HCT116 (cell line): ENCODE results near the gene BLTP3A. TPM values are rescaled to one million over a fixed set of nuclear protein-coding genes. Genes with fewer than 3 reads are reported as not detected.
"Not testable (repeated sequence)": the region's sequence is repeated elsewhere in the genome, so short reads cannot be mapped to it uniquely, and the experiment has no call there.

ENCODE experiments used
- ATAC-seq: fragments of 200-7000 bp; cut with Tn5 transposase; 2 replicates; pipeline ENCODE4 v1.9.1; 2020; ENCODE audit warnings: mild to moderate bottlenecking, moderate library complexity
- BruUV-seq: library from RNA; stranded (reverse); fragments of 400-500 nt; replicated peaks from 2 replicates; lab custom pipeline; 2021; lab: Mats Ljungman, UMichigan
- CTCF ChIA-PET: fragments of 300-600 bp; sonication (Branson Sonifier 250); formaldehyde crosslinking; loops from one replicate; lab custom pipeline; 2021; ENCODE audit warnings: antibody characterized with exemption; lab: Charles Lee
- POLR2A ChIA-PET: fragments of 300-600, 350-600 bp; sonication (Branson Sonifier 250); formaldehyde crosslinking; loops from one replicate; lab custom pipeline; 2021; ENCODE audit warnings: antibody characterized with exemption; lab: Charles Lee
- RAD21 ChIA-PET, 2 experiments: fragments of 300-600 bp; sonication (Branson Sonifier 250); formaldehyde crosslinking; loops; one replicate each; lab custom pipeline; 2023; ENCODE audit warnings: low total read pairs in 2 of 2; ENCODE audit not compliant: uncharacterized antibody in 2 of 2, unreplicated experiment in 2 of 2, low non-redundant PET in 1 of 2; lab: Charles Lee
- DNase-seq: peaks from one replicate; pipeline ENCODE4 v3.0.0-alpha.2; 2010; ENCODE audit warnings: low read depth, low spot score
- H2AFZ ChIP-seq: fragments of 200-600 bp; shearing (Covaris generic), sonication (generic); 2 replicates; pipeline ENCODE4 v1.6.1; 2017; ENCODE audit warnings: low read depth, mixed run types, mixed read lengths, antibody characterized with exemption, low read length; ENCODE audit not compliant: poor library complexity, severe bottlenecking
- H3K27ac ChIP-seq: 2 replicates; pipeline ENCODE4 v1.5.1; 2012; ENCODE audit warnings: low read depth, low read length
- H3K27me3 ChIP-seq: fragments of 200-600 bp; sonication (generic); 2 replicates; pipeline ENCODE4 v1.6.1; 2016; ENCODE audit warnings: mixed run types, low read length, mixed read lengths; ENCODE audit not compliant: insufficient read depth
- H3K36me3 ChIP-seq, 2 experiments: fragments of 200-500 bp in 1 of 2; fragments of 200-600 bp in 1 of 2; sonication (Bioruptor generic) in 1 of 2; sonication (generic) in 1 of 2; 2 replicates each; pipeline versions ENCODE4 v1.5.1 to v1.6.1; 2014 to 2016; ENCODE audit warnings: low read length in 2 of 2, inconsistent platforms in 1 of 2, mixed read lengths in 1 of 2, mixed run types in 1 of 2; ENCODE audit not compliant: insufficient read depth in 2 of 2, control insufficient read depth in 1 of 2
- H3K4me1 ChIP-seq, 2 experiments: fragments of 200-600 bp in 1 of 2; sonication (generic) in 1 of 2; 2 replicates each; pipeline versions ENCODE4 v1.5.1 to v1.6.1; 2012 to 2017; ENCODE audit warnings: low read length in 2 of 2, inconsistent platforms in 1 of 2, mild to moderate bottlenecking in 1 of 2, mixed read lengths in 1 of 2, mixed run types in 1 of 2, moderate library complexity in 1 of 2; ENCODE audit not compliant: insufficient read depth in 2 of 2, control insufficient read depth in 1 of 2
- H3K4me2 ChIP-seq: fragments of 200-600 bp; sonication (generic); 2 replicates; pipeline ENCODE4 v1.6.1; 2017; ENCODE audit warnings: mixed run types, low read length, mixed read lengths
- H3K4me3 ChIP-seq, 2 experiments: fragments of 200-600 bp in 1 of 2; sonication (generic) in 1 of 2; replicated peaks in 1 of 2; 2 replicates each; pipeline ENCODE4 v1.5.1; 2011 to 2016; ENCODE audit warnings: low read length in 2 of 2, control low read depth in 1 of 2, low read depth in 1 of 2, mild to moderate bottlenecking in 1 of 2, mixed read lengths in 1 of 2, mixed run types in 1 of 2
- H3K79me2 ChIP-seq: fragments of 200-600 bp; sonication (generic); 2 replicates; pipeline ENCODE4 v1.6.1; 2017; ENCODE audit warnings: mild to moderate bottlenecking, mixed run types, low read length, moderate library complexity, mixed read lengths; ENCODE audit not compliant: insufficient read depth
- H3K9ac ChIP-seq: fragments of 200-600 bp; sonication (generic); 2 replicates; pipeline ENCODE4 v1.6.1; 2016; ENCODE audit warnings: low read length, mixed read lengths
- H3K9me2 ChIP-seq: fragments of 200-600 bp; sonication (generic), shearing (Covaris generic); 2 replicates; pipeline ENCODE4 v1.6.1; 2017; ENCODE audit warnings: mixed run types, mild to moderate bottlenecking, moderate library complexity; ENCODE audit not compliant: insufficient read depth
- H3K9me3 ChIP-seq, 2 experiments: fragments of 200-500 bp in 1 of 2; fragments of 200-600 bp in 1 of 2; sonication (Bioruptor generic) in 1 of 2; sonication (generic) in 1 of 2; 2 replicates each; pipeline ENCODE4 v1.6.1; 2014 to 2017; ENCODE audit warnings: low read length in 2 of 2, mixed read lengths in 2 of 2, inconsistent platforms in 1 of 2, low read depth in 1 of 2, mild to moderate bottlenecking in 1 of 2, mixed run types in 1 of 2, moderate library complexity in 1 of 2; ENCODE audit not compliant: control insufficient read depth in 1 of 2, insufficient read depth in 1 of 2
- H4K20me1 ChIP-seq: fragments of 200-600 bp; sonication (generic), shearing (Covaris generic); 2 replicates; pipeline ENCODE4 v1.6.1; 2017; ENCODE audit warnings: mixed run types, mild to moderate bottlenecking, moderate library complexity; ENCODE audit not compliant: insufficient read depth
- CBX3 ChIP-seq: IDR thresholded peaks from 2 replicates; pipeline ENCODE4 v1.6.1; 2012; ENCODE audit warnings: low read depth
- CTCF ChIP-seq, 3 experiments: fragments of 200-600 bp in 1 of 3; sonication (generic) in 1 of 3; IDR thresholded peaks in 2 of 3; conservative IDR thresholded peaks in 1 of 3; 2 replicates each; pipeline ENCODE4 v1.5.1; 2012 to 2017; ENCODE audit warnings: low read depth in 2 of 3, low read length in 2 of 3, antibody characterized with exemption in 1 of 3, borderline replicate concordance in 1 of 3, control low read depth in 1 of 3, mild to moderate bottlenecking in 1 of 3, mixed read lengths in 1 of 3, mixed run types in 1 of 3, moderate library complexity in 1 of 3; ENCODE audit not compliant: insufficient read depth in 1 of 3
- ELF1 ChIP-seq: IDR thresholded peaks from 2 replicates; pipeline ENCODE4 v1.6.1; 2012; ENCODE audit warnings: low read depth, borderline replicate concordance
- EZH2 ChIP-seq: fragments of 200-600 bp; sonication (generic); IDR thresholded peaks from 2 replicates; pipeline ENCODE4 v1.6.1; 2017; ENCODE audit warnings: antibody characterized with exemption, mixed run types
- EZH2phosphoT487 ChIP-seq: fragments of 200-600 bp; IDR thresholded peaks from 2 replicates; pipeline ENCODE4 v1.6.1; 2018; ENCODE audit warnings: antibody characterized with exemption, borderline replicate concordance
- FOSL1 ChIP-seq: IDR thresholded peaks from 2 replicates; pipeline ENCODE4 v1.6.1; 2012; ENCODE audit warnings: low read depth
- MAX ChIP-seq: IDR thresholded peaks from 2 replicates; pipeline ENCODE4 v1.6.1; 2012
- RAD21 ChIP-seq: IDR thresholded peaks from 2 replicates; pipeline ENCODE4 v1.6.1; 2012; ENCODE audit warnings: low read depth, mild to moderate bottlenecking
- SIN3A ChIP-seq: IDR thresholded peaks from 2 replicates; pipeline ENCODE4 v1.6.1; 2012; ENCODE audit warnings: low read depth
- TCF7L2 ChIP-seq: IDR thresholded peaks from 2 replicates; pipeline ENCODE4 v1.7.0; 2011; ENCODE audit warnings: borderline replicate concordance, inconsistent platforms; ENCODE audit not compliant: insufficient read depth, insufficient read length; ENCODE audit errors: extremely low read depth
- YY1 ChIP-seq: IDR thresholded peaks from 2 replicates; pipeline ENCODE4 v1.6.1; 2011; ENCODE audit warnings: low read length, low read depth, moderate library complexity, mild to moderate bottlenecking; ENCODE audit not compliant: insufficient replicate concordance; ENCODE audit errors: extremely low read depth
- intact Hi-C: fragments of 100-400 bp; cut with micrococcal nuclease; formaldehyde crosslinking; loops from 2 replicates; pipeline ENCODE4 v1.10.0; 2022
- total RNA-seq: library from RNA; stranded (reverse); gene quantifications from one replicate; pipeline ENCODE4 v1.2.1, GENCODE V29; 2021; ENCODE audit not compliant: unreplicated experiment
- TF ChIP-seq, protein P1 (sequence below): IDR thresholded peaks from 2 replicates; pipeline ENCODE4 v1.6.1; 2012
- TF ChIP-seq, protein P2 (sequence below): IDR thresholded peaks from 2 replicates; pipeline ENCODE4 v1.6.1; 2012; ENCODE audit warnings: low read depth

The BLTP3A gene
- total RNA-seq, 1 experiment from 2014 or later = 21.5 TPM

DNA sequence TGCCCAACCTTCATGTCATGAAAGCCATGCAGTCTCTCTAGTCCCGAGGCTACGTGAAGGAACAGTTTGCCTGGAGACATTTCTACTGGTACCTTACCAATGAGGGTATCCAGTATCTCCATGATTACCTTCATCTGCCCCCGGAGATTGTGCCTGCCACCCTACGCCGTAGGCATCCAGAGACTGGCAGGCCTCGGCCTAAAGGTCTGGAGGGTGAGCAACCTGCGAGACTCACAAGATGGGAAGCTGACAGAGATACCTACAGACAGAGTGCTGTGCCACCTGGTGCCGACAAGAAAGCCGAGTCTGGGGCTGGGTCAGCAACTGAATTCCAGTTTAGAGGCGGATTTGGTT lies 47.6 kb upstream of the BLTP3A start:
- H3K36me3 ChIP-seq, H3K27ac ChIP-seq, H3K9ac ChIP-seq, H3K9me3 ChIP-seq, H3K4me3 ChIP-seq, H3K9me2 ChIP-seq, H3K79me2 ChIP-seq, intact Hi-C loops, CTCF ChIA-PET, H3K4me2 ChIP-seq, H2AFZ ChIP-seq, BruUV-seq, H4K20me1 ChIP-seq, RAD21 ChIA-PET, H3K27me3 ChIP-seq, DNase-seq, ATAC-seq: not testable (repeated sequence)
- peaks cover 10 to 16% of the 10 kb centered on the region in 2 experiments for H3K4me1 ChIP-seq
- POLR2A ChIA-PET = interaction anchor here (1.2 kb wide), 1 partner anchor 13 kb away, joined by 4 read pairs; the partner anchor contains the start of gene SNRPC

DNA sequence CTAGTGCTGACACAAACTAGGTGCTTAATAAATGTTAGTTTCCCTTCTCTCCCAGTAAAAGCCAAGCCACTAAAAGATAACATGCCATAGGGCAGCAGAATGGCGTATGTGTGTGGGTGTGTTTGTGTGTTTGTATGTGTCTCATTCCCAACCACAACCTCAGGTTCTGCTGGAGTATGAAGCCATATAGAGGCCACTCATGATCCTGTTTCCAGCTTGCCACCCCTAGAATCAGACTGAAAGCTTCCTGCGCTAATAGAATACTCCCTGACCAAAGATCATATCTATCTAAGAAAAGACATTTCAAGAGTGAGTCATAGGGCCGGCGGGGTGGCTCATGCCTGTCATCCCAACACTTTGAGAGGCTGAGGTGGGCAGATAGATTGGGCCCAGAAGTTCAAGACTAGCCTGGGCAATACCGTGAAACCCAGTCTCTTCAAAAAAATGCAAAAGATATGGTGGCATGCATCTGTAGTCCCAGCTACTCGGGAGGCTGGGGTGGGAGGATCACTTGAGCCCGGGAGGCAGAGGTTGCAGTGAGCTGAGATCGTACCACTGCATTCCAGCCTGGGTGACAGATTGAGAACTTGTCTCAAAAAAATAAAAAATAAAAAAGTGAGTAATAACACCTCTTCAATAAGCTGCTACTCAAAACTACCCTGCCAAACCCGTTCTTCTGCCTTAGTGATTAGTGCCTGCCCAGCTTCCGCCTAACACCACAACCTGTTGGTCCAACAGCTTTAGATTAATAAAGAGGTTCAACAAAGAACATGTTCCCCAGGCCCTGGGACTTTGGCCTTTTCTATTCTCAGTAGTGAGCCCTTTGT lies 46.4 kb upstream of the BLTP3A start:
- ATAC-seq = peak; percentile 63
- H3K9me2 ChIP-seq = no peaks in the 10 kb centered on the region
- TF ChIP-seq CTCF (IDR thresholded peaks at IDR 0.05 in 2 of 3, conservative IDR thresholded peaks at IDR 0.05 in 1 of 3; ENCODE audit: borderline replicate concordance in 1 of 3, insufficient read depth in 1 of 3, low read depth in 2 of 3, low read length in 2 of 3) (no peak), RAD21 (no peak), YY1 (no peak), EZH2phosphoT487 (no peak), FOSL1 (no peak), ELF1 (no peak), MAX (no peak), TCF7L2 (no peak), CBX3 (no peak), EZH2 (no peak), SIN3A (no peak)
- TF ChIP-seq, protein P1, sequence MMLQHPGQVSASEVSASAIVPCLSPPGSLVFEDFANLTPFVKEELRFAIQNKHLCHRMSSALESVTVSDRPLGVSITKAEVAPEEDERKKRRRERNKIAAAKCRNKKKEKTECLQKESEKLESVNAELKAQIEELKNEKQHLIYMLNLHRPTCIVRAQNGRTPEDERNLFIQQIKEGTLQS = no peak
- TF ChIP-seq, protein P2, sequence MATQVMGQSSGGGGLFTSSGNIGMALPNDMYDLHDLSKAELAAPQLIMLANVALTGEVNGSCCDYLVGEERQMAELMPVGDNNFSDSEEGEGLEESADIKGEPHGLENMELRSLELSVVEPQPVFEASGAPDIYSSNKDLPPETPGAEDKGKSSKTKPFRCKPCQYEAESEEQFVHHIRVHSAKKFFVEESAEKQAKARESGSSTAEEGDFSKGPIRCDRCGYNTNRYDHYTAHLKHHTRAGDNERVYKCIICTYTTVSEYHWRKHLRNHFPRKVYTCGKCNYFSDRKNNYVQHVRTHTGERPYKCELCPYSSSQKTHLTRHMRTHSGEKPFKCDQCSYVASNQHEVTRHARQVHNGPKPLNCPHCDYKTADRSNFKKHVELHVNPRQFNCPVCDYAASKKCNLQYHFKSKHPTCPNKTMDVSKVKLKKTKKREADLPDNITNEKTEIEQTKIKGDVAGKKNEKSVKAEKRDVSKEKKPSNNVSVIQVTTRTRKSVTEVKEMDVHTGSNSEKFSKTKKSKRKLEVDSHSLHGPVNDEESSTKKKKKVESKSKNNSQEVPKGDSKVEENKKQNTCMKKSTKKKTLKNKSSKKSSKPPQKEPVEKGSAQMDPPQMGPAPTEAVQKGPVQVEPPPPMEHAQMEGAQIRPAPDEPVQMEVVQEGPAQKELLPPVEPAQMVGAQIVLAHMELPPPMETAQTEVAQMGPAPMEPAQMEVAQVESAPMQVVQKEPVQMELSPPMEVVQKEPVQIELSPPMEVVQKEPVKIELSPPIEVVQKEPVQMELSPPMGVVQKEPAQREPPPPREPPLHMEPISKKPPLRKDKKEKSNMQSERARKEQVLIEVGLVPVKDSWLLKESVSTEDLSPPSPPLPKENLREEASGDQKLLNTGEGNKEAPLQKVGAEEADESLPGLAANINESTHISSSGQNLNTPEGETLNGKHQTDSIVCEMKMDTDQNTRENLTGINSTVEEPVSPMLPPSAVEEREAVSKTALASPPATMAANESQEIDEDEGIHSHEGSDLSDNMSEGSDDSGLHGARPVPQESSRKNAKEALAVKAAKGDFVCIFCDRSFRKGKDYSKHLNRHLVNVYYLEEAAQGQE = no peak

More for the DNA sequence above, 46.4 kb upstream of the BLTP3A start:
- H2AFZ ChIP-seq = peak overlapping the region; percentile 67
- H3K27me3 ChIP-seq = no peaks in the 10 kb centered on the region
- no peaks in the 10 kb centered on the region for H3K79me2 ChIP-seq
- POLR2A ChIA-PET = interaction anchor here (0.7 to 1.2 kb wide), 4 partner anchors 8 to 46 kb away, joined by 3 to 5 read pairs (median 4); partner anchors contain the start of genes BLTP3A and SNRPC
- H3K9ac ChIP-seq = no peak overlapping the region
- no peak overlapping the region for H3K4me3 ChIP-seq
- CTCF ChIA-PET = no interaction called here
- H3K27ac ChIP-seq = no peak overlapping the region
- peaks cover 10 to 16% of the 10 kb centered on the region in 2 experiments for H3K4me1 ChIP-seq
- BruUV-seq = no TSS peak
- no peak for DNase-seq
- H3K4me2 ChIP-seq = peak overlapping the region; percentile 61
- RAD21 ChIA-PET = no interaction called here
- no peaks in the 10 kb centered on the region for H3K36me3 ChIP-seq
- H4K20me1 ChIP-seq = no peaks in the 10 kb centered on the region
- intact Hi-C loops = no loop called here
- H3K9me3 ChIP-seq = no peaks in the 10 kb centered on the region
